Chondrocyte (in vitro differentiated cells): ENCODE results near the gene BAAT. TPM values are rescaled to one million over a fixed set of nuclear protein-coding genes. Genes with fewer than 3 reads are reported as not detected.

ENCODE experiments used
- DNase-seq: peaks from one replicate; pipeline ENCODE4 v3.0.0; 2021; ENCODE audit warnings: mixed read lengths, low spot score
- H3K27ac Mint-ChIP-seq: one replicate; pipeline ENCODE4 v1.8.0; 2021; ENCODE audit warnings: mild to moderate bottlenecking, moderate library complexity, mixed read lengths; ENCODE audit not compliant: unreplicated experiment
- H3K27me3 Mint-ChIP-seq: 2 replicates; pipeline ENCODE4 v1.8.0; 2021; ENCODE audit warnings: low read depth, mixed read lengths
- H3K36me3 Mint-ChIP-seq: 2 replicates; pipeline ENCODE4 v1.8.0; 2021; ENCODE audit warnings: low read depth, mixed read lengths
- H3K4me1 Mint-ChIP-seq: 2 replicates; pipeline ENCODE4 v1.8.0; 2021; ENCODE audit warnings: low read depth, mild to moderate bottlenecking, mixed read lengths
- H3K4me3 Mint-ChIP-seq: one replicate; pipeline ENCODE4 v1.8.0; 2021; ENCODE audit warnings: mild to moderate bottlenecking, moderate library complexity, mixed read lengths; ENCODE audit not compliant: unreplicated experiment
- H3K9me3 Mint-ChIP-seq: 2 replicates; pipeline ENCODE4 v1.8.0; 2021; ENCODE audit warnings: low read depth, mixed read lengths
- total RNA-seq: library from RNA; stranded (reverse); gene quantifications from 3 replicates; pipeline ENCODE4 v1.2.1, GENCODE V29; 2021
- TF ChIP-seq, protein P1 (sequence below): fragments of 200-600 bp; sonication (generic); IDR thresholded peaks from 2 replicates; pipeline ENCODE4 v1.5.0; 2021; ENCODE audit warnings: antibody characterized with exemption, mild to moderate bottlenecking, moderate library complexity

Gene BAAT
- total RNA-seq, 1 donor from 2014 or later, result 0.10 TPM

DNA sequence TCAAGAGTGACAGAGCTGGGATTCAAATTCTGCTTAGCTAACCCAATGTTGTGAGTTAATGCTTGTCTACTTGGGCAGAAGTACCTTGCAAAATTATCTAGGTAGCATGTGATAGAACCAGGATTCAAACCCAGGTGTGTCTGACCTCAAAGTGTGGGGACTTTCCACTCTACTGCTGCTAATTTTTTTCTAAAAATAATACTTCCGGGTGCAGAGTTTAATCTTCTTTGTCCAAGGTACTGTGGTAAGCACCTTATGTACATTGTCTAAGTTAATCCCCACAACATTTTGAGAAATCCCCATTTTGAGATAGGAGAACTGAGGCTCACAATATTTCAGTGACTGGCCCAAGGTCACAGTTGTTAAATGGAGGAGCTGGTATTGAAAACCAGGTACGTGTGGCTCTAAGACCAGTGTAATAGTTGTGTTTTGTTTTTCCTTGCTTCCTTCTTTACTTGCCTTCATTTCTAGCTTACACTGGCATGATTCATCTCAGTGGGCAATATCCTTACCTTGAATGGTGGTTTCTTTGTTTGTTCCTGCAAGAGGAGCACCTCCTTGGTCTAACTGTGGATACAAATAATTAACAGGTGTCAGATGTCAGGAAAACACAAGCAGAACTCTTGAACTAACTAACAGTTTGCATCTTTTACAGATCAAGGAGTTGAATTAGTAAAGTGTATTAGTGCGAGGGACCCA lies 43.3 kb upstream of the BAAT start:
- Mint-ChIP-seq H3K27me3 (peaks cover 12% of the 10 kb centered on the region), H3K4me3 (no peak overlapping the region), H3K4me1 (peaks cover 7% of the 10 kb centered on the region), H3K36me3 (no peaks in the 10 kb centered on the region), H3K9me3 (no peaks in the 10 kb centered on the region), H3K27ac (no peak overlapping the region)
- DNase-seq, result no peak
- TF ChIP-seq, protein P1, sequence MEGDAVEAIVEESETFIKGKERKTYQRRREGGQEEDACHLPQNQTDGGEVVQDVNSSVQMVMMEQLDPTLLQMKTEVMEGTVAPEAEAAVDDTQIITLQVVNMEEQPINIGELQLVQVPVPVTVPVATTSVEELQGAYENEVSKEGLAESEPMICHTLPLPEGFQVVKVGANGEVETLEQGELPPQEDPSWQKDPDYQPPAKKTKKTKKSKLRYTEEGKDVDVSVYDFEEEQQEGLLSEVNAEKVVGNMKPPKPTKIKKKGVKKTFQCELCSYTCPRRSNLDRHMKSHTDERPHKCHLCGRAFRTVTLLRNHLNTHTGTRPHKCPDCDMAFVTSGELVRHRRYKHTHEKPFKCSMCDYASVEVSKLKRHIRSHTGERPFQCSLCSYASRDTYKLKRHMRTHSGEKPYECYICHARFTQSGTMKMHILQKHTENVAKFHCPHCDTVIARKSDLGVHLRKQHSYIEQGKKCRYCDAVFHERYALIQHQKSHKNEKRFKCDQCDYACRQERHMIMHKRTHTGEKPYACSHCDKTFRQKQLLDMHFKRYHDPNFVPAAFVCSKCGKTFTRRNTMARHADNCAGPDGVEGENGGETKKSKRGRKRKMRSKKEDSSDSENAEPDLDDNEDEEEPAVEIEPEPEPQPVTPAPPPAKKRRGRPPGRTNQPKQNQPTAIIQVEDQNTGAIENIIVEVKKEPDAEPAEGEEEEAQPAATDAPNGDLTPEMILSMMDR, result no peak

DNA sequence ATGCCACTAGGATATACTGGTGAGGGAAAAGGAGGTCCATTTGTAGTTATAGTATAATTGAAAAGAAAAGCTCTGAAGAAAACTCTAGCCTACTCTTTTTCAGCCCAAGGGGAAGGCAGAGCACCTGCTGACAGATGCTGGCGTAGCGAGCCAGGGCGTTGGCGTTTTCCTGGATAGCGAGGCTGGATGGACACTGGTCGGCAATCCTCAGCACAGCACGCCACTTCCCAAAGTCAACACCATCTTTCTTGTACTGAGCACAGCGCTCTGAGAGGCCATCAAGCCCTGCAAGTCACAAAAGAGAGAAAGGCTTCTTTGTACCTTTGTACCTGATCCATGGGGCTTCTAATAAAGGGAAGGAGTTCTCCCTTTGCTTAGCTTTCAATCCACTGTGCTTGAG lies 42.6 kb upstream of the BAAT start:
- Mint-ChIP-seq H3K9me3 (no peaks in the 10 kb centered on the region), H3K36me3 (no peaks in the 10 kb centered on the region), H3K27me3 (peaks cover 12% of the 10 kb centered on the region), H3K4me3 (no peak overlapping the region), H3K27ac (no peak overlapping the region), H3K4me1 (peaks cover 14% of the 10 kb centered on the region)
- DNase-seq, result peak; percentile 52
- TF ChIP-seq, protein P1, result no peak

- TF ChIP-seq, protein P1, result no peak
- peak overlapping the region; percentile 85 for H3K27ac Mint-ChIP-seq
- H3K4me3 Mint-ChIP-seq, result no peak overlapping the region
- H3K27me3 Mint-ChIP-seq, result no peaks in the 10 kb centered on the region
- DNase-seq, result no peak
- H3K4me1 Mint-ChIP-seq, result peaks cover 51% of the 10 kb centered on the region
- no peaks in the 10 kb centered on the region for H3K36me3 Mint-ChIP-seq
- H3K9me3 Mint-ChIP-seq, result peaks cover 2% of the 10 kb centered on the region
Measured at GRCh38 chr9:101421653-101422065, 36.9 kb upstream of the BAAT start.

GRCh38 chr9:101419863-101420262 lies 35.1 kb upstream of the BAAT start:
- DNase-seq, result no peak
- Mint-ChIP-seq H3K27me3 (no peaks in the 10 kb centered on the region), H3K4me3 (no peak overlapping the region), H3K4me1 (peaks cover 51% of the 10 kb centered on the region), H3K36me3 (peaks cover 3% of the 10 kb centered on the region), H3K27ac (no peak overlapping the region), H3K9me3 (peaks cover 10% of the 10 kb centered on the region)
- TF ChIP-seq, protein P1, result no peak

DNA sequence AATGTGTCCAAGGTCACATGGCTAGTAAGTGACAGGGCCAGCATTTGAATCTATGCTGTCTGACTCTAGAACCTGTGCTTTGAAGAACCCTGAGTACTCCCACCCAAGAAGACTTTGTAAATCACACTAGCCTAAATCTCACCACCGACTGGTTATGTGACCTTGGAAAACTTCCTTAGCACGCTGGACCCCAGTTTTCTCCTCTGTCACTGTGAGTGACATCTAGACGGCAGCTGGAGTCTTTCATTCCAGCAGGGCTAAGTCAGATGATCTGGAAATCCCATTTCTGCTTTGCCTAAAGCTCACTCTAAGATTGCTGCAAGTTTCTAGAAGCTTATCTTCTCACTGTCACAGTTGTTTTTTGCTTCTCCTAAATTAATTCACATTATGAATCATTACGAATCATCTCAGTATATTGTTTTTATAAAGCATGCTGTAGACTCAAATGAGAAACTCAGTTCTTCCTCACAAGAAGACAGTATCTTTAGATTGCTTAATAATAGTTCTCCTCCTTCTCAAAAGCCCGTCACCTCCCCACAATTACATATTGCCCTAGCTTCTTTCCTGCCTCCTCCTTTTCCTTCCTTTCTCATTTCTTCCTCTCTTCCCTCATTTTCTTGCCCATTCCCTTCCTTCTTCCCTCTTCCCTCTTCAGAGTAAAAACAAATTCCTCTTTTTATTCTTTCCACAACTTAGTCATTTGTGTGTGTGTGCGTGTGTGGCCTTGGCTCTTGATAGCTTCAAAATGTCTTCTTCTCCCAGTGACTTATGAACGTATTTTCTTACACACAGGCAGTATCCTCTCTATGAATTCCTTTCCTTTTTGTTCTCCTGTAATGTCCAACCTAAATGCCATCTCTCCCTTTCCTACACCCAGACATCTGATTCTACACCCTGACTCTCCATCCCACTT lies 34.0 kb upstream of the BAAT start:
- Mint-ChIP-seq H3K27ac (peak overlapping the region; percentile 85), H3K9me3 (peaks cover 16% of the 10 kb centered on the region), H3K36me3 (peaks cover 7% of the 10 kb centered on the region), H3K27me3 (no peaks in the 10 kb centered on the region), H3K4me3 (no peak overlapping the region), H3K4me1 (peaks cover 51% of the 10 kb centered on the region)
- no peak for DNase-seq
- TF ChIP-seq, protein P1, result no peak
